NCI-H1048 (cell line): ENCODE data around the gene EDC4.

Experiments used
- DNase-seq: peaks from one replicate; lab custom pipeline; 2025; lab: John Stamatoyannopoulos, UW

EDC4 gene

DNA sequence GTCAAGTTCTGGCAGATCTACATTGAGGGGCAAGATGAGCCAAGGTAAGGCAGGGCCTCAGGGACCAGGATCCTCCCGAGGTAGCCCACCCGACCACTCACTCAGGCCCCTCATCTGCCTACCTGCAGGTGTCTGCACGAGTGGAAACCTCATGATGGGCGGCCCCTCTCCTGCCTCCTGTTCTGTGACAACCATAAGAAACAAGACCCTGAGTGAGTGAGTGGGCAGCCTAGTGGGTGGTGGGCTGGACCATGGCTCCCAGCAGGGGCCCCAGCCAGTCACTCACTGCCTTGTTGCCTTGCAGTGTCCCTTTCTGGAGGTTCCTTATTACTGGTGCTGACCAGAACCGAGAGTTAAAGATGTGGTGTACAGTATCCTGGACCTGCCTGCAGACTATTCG lies 5.4 kb downstream of the EDC4 start:
- no peak for DNase-seq

DNA sequence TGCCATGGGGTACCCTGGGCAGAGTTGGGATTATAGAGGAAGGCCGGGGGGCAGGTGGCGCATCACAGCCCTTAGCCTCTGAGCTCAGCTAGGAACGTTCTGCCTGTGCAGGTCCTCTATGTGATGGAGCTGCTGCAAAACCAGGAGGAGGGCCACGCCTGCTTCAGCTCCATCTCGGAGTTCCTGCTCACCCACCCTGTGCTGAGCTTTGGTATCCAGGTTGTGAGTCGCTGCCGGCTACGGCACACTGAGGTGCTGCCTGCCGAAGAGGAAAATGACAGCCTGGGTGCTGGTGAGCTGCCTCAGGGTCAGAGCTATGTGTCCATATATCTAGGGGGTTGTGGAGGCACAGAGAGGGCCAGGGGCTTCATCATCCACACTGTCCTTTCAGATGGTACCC lies 6.0 kb downstream of the EDC4 start:
- no peak for DNase-seq

- DNase-seq: no peak
Observed at GRCh38 chr16:67879462-67879861, 6.6 kb downstream of the EDC4 start.

DNA sequence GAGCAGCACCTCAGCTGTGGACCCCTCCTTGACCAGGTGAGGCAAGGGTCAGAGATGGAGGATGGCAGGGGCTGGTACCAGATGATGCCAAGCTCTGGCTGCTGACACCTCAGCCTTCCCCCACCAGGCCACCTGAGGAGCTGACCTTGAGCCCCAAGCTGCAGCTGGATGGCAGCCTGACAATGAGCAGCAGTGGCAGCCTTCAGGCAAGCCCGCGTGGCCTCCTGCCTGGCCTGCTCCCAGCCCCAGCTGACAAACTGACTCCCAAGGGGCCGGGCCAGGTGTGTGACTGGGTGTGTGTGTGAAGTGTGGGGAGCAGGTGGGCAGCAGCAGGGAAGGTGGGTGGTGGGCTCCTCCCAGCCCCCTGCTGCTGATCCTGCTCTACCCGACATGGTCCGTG lies 7.1 kb downstream of the EDC4 start:
- no peak for DNase-seq

DNA sequence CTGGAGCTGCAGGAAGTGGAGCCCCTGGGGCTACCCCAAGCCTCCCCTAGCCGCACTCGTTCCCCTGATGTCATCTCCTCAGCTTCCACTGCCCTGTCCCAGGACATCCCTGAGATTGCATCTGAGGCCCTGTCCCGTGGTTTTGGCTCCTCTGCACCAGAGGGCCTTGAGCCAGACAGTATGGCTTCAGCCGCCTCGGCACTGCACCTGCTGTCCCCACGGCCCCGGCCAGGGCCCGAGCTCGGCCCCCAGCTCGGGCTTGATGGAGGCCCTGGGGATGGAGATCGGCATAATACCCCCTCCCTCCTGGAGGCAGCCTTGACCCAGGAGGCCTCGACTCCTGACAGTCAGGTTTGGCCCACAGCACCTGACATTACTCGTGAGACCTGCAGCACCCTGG lies 7.7 kb downstream of the EDC4 start:
- no peak for DNase-seq

GRCh38 chr16:67881621-67882161 lies 8.8 kb downstream of the EDC4 start:
- DNase-seq: no peak

DNA sequence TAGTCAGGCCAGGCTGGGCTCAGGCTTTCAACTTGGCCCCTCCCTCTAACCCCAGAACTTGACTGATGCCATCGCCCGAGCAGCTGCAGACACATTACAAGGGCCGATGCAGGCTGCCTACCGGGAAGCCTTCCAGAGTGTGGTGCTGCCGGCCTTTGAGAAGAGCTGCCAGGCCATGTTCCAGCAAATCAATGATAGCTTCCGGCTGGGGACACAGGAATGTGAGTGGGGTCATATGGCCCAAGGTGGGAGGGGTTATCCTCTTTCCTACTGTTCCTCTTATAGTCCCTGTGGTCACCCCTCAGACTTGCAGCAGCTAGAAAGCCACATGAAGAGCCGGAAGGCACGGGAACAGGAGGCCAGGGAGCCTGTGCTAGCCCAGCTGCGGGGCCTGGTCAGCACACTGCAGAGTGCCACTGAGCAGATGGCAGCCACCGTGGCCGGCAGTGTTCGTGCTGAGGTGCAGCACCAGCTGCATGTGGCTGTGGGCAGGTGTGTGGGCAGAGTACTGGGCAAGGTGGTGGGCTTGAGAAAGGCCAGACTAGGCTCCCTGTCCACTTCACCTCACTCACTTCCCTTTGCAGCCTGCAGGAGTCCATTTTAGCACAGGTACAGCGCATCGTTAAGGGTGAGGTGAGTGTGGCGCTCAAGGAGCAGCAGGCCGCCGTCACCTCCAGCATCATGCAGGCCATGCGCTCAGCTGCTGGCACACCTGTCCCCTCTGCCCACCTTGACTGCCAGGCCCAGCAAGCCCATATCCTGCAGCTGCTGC lies 9.7 kb downstream of the EDC4 start:
- no peak for DNase-seq

DNA sequence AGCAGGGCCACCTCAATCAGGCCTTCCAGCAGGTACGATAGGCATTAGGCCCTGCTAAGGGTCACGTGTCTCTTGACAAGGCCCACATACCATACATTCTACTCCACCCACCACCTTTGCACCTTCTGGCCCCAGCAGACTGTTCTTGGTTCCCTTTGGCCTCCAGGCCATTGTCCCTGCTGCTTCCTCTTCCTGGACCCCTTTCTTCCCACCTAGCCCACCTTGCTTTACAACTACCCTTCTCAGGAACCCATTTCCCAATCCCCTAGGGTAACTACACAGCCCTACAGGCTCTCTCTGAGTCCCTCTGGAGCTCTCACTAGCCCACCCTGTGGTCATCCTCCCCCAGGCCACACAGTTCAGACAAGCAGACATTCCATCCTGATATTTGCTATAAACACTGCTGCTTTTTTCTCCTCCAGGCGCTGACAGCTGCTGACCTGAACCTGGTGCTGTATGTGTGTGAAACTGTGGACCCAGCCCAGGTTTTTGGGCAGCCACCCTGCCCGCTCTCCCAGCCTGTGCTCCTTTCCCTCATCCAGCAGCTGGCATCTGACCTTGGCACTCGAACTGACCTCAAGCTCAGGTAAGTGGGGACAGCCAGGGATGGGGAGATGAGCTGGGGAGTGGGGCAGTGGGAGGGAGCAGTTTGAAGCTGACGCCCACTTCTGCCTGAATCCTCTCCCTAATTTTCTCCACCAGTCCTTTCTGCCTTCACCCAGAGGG lies 10.5 kb downstream of the EDC4 start:
- DNase-seq: no peak

DNA sequence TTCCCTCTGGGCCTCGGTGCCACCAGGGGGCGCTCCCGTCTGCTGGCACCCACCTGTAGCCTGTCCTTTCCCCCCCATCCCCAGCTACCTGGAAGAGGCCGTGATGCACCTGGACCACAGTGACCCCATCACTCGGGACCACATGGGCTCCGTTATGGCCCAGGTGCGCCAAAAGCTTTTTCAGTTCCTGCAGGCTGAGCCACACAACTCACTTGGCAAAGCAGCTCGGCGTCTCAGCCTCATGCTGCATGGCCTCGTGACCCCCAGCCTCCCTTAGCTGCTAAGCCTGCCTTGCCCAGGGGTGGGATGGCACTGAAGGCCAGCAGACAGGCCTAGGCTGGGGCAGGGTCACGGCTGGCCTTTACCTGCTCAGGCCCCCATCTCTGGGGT lies 11.0 kb downstream of the EDC4 start:
- no peak for DNase-seq

DNA sequence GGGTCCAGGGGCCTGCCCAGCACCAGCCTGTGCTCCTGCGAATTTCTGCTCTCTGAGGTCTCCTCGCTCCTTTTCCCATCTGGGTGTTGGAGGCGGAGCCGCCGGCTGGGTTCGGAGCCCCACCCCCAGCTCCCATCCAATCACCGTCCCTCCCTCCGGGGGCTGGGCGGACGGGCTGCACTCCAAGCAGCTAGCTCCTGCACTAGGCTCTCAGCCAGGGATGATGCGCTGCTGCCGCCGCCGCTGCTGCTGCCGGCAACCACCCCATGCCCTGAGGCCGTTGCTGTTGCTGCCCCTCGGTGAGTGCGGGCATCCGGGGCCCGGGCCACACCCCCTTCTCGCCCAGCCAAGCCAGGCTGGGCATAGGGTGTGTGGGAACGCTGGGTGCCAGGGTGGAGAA lies 11.8 kb downstream of the EDC4 start, which contains the start of gene NRN1L:
NRN1L (plus strand) TSS at position 202 of the 400 bp plus-strand sequence; CDS start at position 221, 19 bp downstream.
- DNase-seq: peak; percentile 38

DNA sequence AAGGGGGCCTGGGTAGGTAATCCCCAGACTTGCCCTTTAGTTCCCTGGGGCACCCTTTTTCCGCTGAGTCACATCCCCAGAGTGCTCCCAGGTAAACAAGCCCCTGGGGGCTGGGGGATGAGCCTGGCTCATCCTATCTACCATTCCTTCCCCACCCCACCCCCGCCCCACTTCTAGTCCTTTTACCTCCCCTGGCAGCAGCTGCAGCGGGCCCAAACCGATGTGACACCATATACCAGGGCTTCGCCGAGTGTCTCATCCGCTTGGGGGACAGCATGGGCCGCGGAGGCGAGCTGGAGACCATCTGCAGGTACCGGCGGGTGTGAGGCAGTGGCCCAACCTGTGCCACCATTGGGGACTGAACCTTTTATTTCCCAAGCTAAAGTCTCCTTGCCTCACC lies 12.7 kb downstream of the EDC4 start:
- DNase-seq: no peak

- no peak for DNase-seq
Observed at GRCh38 chr16:67885976-67886375, 13.1 kb downstream of the EDC4 start.

DNA sequence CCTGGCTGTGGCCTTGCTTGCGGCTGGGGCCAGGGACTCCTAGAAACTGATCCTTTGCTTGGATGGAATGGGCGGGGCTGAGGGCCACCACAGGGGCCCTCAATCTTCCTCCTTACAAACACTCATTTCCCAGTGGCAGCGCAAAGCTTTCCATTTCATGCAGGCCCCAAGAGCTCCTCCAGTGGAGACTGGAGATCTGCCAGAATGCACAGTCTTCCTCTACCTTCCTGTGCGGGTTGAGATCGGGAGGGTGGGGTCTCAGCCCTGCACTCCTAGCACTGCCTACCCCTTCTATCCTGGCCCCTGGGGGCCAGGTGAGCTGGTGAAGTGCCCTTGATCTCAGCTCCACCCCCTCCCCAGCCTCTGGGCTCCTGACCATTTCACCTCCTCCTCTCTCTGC lies 13.5 kb downstream of the EDC4 start:
- DNase-seq: no peak

- DNase-seq: no peak
Observed at GRCh38 chr16:67888331-67888730, 15.5 kb downstream of the EDC4 start.

GRCh38 chr16:67892375-67892774 lies 19.5 kb downstream of the EDC4 start:
- no peak for DNase-seq

DNA sequence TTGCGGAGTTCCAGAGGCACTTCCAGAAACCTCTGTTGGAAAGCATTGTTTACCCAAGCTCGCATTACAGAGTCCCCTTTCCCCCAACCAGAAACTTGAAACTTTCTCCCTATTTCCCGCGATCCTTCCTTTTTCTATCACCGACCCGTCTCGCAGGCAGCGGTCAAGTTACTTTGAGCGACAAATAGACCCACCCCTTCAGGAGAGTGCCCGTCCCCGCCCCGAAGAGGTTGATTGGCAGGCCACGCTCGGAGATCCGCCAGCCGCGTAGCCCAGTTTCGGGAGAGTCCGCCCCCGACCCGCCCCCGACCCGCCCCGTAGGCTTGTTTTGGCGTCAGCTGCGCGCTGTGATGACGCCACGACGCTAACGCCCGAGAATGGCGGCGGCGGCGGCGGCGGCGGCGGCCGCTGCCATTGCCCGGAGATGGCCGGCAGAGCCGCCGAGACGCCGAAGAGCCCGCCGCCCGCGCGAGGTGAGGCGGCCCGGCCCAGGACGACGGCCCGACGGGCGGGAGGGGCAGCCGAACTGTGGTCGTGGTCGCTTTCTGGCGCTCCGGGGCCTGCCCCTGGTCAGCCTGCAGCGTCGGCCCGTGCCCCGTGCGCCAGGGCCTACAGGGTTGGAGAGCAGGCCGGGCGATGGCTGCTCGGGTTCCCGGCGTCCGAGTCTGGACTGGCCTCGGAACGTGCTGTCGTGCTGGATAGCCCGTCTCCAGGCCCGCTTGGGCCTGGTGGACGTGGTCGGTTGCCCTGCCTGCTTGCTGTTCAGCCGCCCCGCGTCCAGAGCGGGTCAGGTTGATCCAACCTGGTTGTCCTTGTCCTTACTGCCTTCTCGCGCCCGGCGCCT lies 20.3 kb downstream of the EDC4 start, which contains the start of gene PSKH1:
PSKH1 (plus strand) TSS at position 356 of the 844 bp plus-strand sequence. CDS start 15,496 bp downstream, outside the sequence.
- peak; percentile 33 for DNase-seq

- DNase-seq: no peak
Observed at GRCh38 chr16:67893743-67894399, 21.0 kb downstream of the EDC4 start.

GRCh38 chr16:67897231-67897630 lies 24.4 kb downstream of the EDC4 start:
- no peak for DNase-seq

GRCh38 chr16:67901734-67902133 lies 28.9 kb downstream of the EDC4 start:
- no peak for DNase-seq

DNA sequence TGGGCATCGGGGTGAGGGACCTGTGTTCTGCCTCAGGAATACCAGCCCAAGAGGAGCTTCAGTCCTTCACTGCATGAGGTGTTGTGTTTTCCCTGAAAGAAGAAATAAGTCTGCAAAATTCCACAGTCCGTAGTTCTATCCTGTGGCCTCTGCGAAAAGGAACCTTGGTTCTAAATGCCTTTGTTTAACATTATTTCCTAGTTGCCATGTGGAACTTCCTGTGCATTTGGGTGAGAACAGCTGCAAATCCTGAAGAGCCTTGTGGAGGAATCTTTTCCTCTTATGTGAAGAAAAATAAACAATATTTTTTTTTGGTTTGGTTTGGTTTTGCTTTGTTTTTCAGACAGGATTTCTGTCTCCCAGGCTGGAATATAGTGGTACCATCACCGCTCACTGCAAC lies 30.0 kb downstream of the EDC4 start:
- no peak for DNase-seq

DNA sequence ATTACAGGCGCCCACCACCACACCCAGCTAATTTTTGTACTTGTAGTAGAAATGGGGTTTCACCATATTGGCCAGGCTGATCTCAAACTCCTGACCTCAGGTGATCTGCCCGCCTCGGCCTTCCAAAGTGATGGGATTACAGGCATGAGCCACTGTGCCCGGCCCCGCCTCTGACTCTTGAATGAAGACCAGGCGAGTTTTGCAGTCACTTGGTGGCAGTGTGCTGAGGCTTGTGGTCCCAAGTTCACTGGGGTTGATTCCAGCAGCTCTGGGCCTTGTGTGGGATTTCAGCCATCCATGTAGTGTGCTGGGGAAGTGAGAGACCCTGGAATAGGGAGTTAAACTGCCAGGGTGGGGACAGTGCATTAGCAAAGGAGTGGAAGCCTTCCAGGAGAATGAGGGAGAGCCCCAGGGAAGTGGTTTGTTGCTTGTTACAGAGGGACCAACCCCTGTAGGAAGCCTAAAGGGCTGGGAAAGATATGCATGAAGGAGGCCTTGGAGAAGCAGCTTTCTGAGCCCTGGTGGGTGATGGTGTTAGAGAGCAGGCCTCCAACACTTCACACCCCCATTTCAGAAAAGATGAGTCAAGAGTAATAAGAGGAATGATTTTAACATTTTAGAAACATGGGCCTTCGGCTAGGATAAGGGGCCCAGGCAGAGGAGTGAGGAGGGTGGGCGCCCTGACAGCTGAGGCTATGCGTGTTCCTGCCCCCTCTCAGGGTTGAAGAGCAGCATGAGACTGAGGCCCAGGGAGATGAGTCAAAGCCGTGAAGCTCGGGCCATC lies 34.7 kb downstream of the EDC4 start:
- no peak for DNase-seq
